Hepatocyte (in vitro differentiated cells): ENCODE measurements around the gene AP2A2. TPM values are rescaled to one million over a fixed set of nuclear protein-coding genes. Genes with fewer than 3 reads are reported as not detected.
A peak's percentile ranks its signal among the peaks of the same experiment; 100 is the strongest.

Experiments
- DNase-seq: peaks from one replicate; pipeline ENCODE4 v3.0.0-alpha.2; 2016; ENCODE audit warnings: low spot score
- H2AFZ ChIP-seq: fragments of 200-600 bp; sonication (generic); 2 replicates; pipeline ENCODE4 v1.6.0; 2016; ENCODE audit warnings: antibody characterized with exemption, mild to moderate bottlenecking
- H3K27ac ChIP-seq: fragments of 200-600 bp; sonication (generic); 2 replicates; pipeline ENCODE4 v1.5.1; 2016; ENCODE audit warnings: mild to moderate bottlenecking
- H3K27me3 ChIP-seq: fragments of 200-600 bp; sonication (generic); 2 replicates; pipeline ENCODE4 v1.6.1; 2016
- H3K36me3 ChIP-seq: fragments of 200-600 bp; sonication (generic); replicated peaks from 2 replicates; pipeline ENCODE4 v1.5.1; 2016; ENCODE audit warnings: low read depth; ENCODE audit not compliant: insufficient read depth
- H3K4me1 ChIP-seq: fragments of 200-600 bp; sonication (generic); 2 replicates; pipeline ENCODE4 v1.5.1; 2016; ENCODE audit warnings: mild to moderate bottlenecking, moderate library complexity; ENCODE audit not compliant: insufficient read depth
- H3K4me2 ChIP-seq: fragments of 200-600 bp; sonication (generic); 2 replicates; pipeline ENCODE4 v1.6.0; 2016
- H3K4me3 ChIP-seq: fragments of 200-600 bp; sonication (generic); 2 replicates; pipeline ENCODE4 v1.5.1; 2016; ENCODE audit warnings: mild to moderate bottlenecking
- H3K79me2 ChIP-seq: fragments of 200-600 bp; sonication (generic); 2 replicates; pipeline ENCODE4 v1.6.0; 2017; ENCODE audit warnings: mild to moderate bottlenecking
- H3K9me2 ChIP-seq: fragments of 200-600 bp; sonication (generic); replicated peaks from 2 replicates; pipeline ENCODE4 v1.6.0; 2017; ENCODE audit warnings: mild to moderate bottlenecking; ENCODE audit not compliant: insufficient read depth
- H3K9me3 ChIP-seq: fragments of 200-600 bp; sonication (generic); 2 replicates; pipeline ENCODE4 v1.5.1; 2016; ENCODE audit warnings: low read depth, mild to moderate bottlenecking
- H4K20me1 ChIP-seq: fragments of 200-600 bp; sonication (generic); 2 replicates; pipeline ENCODE4 v1.6.0; 2016; ENCODE audit warnings: mild to moderate bottlenecking; ENCODE audit not compliant: insufficient read depth, poor library complexity, severe bottlenecking
- EZH2 ChIP-seq: fragments of 200-600 bp; sonication (generic); IDR thresholded peaks from 2 replicates; pipeline ENCODE4 v1.6.1; 2016; ENCODE audit warnings: antibody characterized with exemption, mild to moderate bottlenecking, borderline replicate concordance
- EZH2phosphoT487 ChIP-seq: fragments of 200-600 bp; sonication (generic); IDR thresholded peaks from one replicate; pipeline ENCODE4 v1.6.1; 2018; ENCODE audit warnings: antibody characterized with exemption, mild to moderate bottlenecking, low read depth, moderate library complexity; ENCODE audit not compliant: unreplicated experiment, severe bottlenecking
- WGBS: methylation state at CpG from one replicate; pipeline ENCODE4 v1.1.6; 2016; ENCODE audit warnings: low lambda C conversion rate; ENCODE audit errors: missing lambda C conversion rate; 5-methylcytosine and 5-hydroxymethylcytosine counted together
- polyA plus RNA-seq: library from polyadenylated mRNA; unstranded; fragments of >200 nt; fragmentation: Nextera tagmentation; extraction: Ambion mirVana; gene quantifications from 2 replicates; pipeline ENCODE4 v1.2.1, GENCODE V29; 2016
- total RNA-seq: library from RNA; depleted of rRNA; stranded (reverse); fragments of >200 nt; gene quantifications from 2 replicates; pipeline ENCODE4 v1.2.3, GENCODE V29; 2014
- TF ChIP-seq, protein P1 (sequence below): fragments of 200-600 bp; sonication (generic); IDR thresholded peaks from 2 replicates; pipeline ENCODE4 v1.5.1; 2016; ENCODE audit warnings: antibody characterized with exemption, mild to moderate bottlenecking; ENCODE audit not compliant: poor library complexity

AP2A2 gene
- total and polyA plus RNA-seq, 2 experiments from 2014 or later: 49.7 to 68.0 TPM

DNA sequence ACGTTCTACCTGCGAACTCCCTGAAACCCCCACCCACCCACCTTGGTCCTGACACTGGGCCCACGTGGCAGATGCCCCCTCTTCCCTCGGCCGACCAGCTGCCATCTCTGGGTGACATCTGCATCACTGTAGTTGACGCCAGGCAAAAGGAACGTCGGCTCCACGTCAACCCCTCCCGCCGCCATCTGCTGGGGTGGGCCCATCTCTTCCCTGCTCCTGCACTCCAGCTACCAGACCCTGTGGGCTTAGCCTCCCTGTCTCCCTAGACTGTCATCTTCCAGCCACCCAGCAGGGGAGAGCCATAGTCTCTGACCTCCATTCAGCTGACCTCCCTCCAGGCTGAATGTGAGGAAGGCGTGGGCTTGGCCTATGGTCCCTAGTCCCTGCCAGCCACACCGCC, 36.4 kb upstream of the AP2A2 start:
- TF ChIP-seq EZH2: no peak
- TF ChIP-seq, protein P1, sequence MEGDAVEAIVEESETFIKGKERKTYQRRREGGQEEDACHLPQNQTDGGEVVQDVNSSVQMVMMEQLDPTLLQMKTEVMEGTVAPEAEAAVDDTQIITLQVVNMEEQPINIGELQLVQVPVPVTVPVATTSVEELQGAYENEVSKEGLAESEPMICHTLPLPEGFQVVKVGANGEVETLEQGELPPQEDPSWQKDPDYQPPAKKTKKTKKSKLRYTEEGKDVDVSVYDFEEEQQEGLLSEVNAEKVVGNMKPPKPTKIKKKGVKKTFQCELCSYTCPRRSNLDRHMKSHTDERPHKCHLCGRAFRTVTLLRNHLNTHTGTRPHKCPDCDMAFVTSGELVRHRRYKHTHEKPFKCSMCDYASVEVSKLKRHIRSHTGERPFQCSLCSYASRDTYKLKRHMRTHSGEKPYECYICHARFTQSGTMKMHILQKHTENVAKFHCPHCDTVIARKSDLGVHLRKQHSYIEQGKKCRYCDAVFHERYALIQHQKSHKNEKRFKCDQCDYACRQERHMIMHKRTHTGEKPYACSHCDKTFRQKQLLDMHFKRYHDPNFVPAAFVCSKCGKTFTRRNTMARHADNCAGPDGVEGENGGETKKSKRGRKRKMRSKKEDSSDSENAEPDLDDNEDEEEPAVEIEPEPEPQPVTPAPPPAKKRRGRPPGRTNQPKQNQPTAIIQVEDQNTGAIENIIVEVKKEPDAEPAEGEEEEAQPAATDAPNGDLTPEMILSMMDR: no peak
- TF ChIP-seq EZH2phosphoT487: no peak
- Histone ChIP-seq H2AFZ (no peak overlapping the region), H3K27ac (no peak overlapping the region), H4K20me1 (no peaks in the 10 kb centered on the region), H3K79me2 (no peaks in the 10 kb centered on the region), H3K36me3 (no peaks in the 10 kb centered on the region), H3K4me1 (peaks cover 6% of the 10 kb centered on the region), H3K9me3 (no peaks in the 10 kb centered on the region), H3K4me2 (no peak overlapping the region), H3K9me2 (no peaks in the 10 kb centered on the region), H3K27me3 (no peaks in the 10 kb centered on the region), H3K4me3 (no peak overlapping the region)
- WGBS: 94% methylated on average over 12 of the region's 13 CpGs
- DNase-seq: no peak

DNA sequence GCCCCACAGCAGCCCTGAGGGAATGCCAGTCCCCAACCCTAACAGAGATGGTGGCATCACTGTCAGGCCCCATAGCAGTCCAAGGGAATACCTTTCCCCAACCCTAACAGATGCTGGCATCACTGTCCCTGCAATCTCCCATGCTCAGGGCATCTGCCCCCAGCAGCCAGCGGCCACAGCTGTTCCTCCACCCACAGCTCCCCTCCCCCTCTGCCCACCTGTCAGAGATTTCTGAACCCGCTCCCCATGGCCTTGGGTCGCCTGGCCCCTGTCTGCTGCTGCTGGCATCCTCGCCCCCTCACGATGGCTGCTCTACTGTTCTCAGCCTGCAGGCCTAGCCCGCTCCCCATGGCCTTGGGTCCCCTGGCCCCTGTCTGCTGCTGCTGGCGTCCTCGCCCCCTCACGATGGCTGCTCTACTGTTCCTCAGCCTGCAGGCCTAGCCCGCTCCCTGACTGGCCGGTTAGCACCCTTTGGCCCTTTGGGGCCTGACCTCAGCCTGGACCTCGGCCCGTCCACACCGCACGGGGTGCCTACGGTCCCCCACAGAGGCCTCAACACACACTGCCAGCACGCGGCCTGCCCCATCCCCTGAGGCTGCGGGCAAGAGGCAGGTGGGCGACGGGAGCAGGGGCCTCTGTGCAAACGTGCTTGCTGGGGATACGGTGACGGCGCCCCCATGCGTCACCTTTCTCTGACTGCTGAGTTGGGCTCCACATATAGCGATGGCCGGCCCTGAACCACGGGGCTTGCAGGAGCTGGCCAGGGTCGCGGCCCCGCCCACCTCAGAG, 35.8 kb upstream of the AP2A2 start:
- 99% methylated on average over 28 of the region's 32 CpGs for WGBS
- TF ChIP-seq EZH2: no peak
- no peak for TF ChIP-seq EZH2phosphoT487
- TF ChIP-seq, protein P1: no peak
- H2AFZ ChIP-seq: no peak overlapping the region
- H3K27me3 ChIP-seq: no peaks in the 10 kb centered on the region
- no peak overlapping the region for H3K27ac ChIP-seq
- H3K9me2 ChIP-seq: no peaks in the 10 kb centered on the region
- no peaks in the 10 kb centered on the region for H3K36me3 ChIP-seq
- no peaks in the 10 kb centered on the region for H3K9me3 ChIP-seq
- DNase-seq: no peak
- H3K4me2 ChIP-seq: no peak overlapping the region
- H3K79me2 ChIP-seq: no peaks in the 10 kb centered on the region
- peaks cover 6% of the 10 kb centered on the region for H3K4me1 ChIP-seq
- no peaks in the 10 kb centered on the region for H4K20me1 ChIP-seq
- H3K4me3 ChIP-seq: no peak overlapping the region

- Histone ChIP-seq H3K36me3 (no peaks in the 10 kb centered on the region), H2AFZ (no peak overlapping the region), H3K27ac (peak overlapping the region; percentile 16), H4K20me1 (no peaks in the 10 kb centered on the region), H3K9me2 (no peaks in the 10 kb centered on the region), H3K4me1 (peaks cover 6% of the 10 kb centered on the region), H3K79me2 (no peaks in the 10 kb centered on the region), H3K27me3 (no peaks in the 10 kb centered on the region), H3K4me3 (no peak overlapping the region), H3K4me2 (peak overlapping the region; percentile 33), H3K9me3 (no peaks in the 10 kb centered on the region)
- no peak for TF ChIP-seq EZH2phosphoT487
- TF ChIP-seq, protein P1: no peak
- no peak for TF ChIP-seq EZH2
- DNase-seq: no peak
- WGBS: 75% methylated on average over 17 of the region's 27 CpGs
Measured at GRCh38 chr11:890794-891540, 34.7 kb upstream of the AP2A2 start.
